PC-3 (cell line): Measurements from ENCODE around the gene FOXO6.

Experiments used
- EZH2phosphoT487 ChIP-seq: fragments of 300-600 bp; sonication (generic); IDR thresholded peaks from 2 replicates; pipeline ENCODE4 v1.6.1; 2018; ENCODE audit warnings: mild to moderate bottlenecking, antibody characterized with exemption, low read length, borderline replicate concordance
- TF ChIP-seq, protein P1 (sequence below): fragments of 300-600 bp; sonication (generic); conservative IDR thresholded peaks from 2 replicates; pipeline ENCODE4 v1.5.1; 2017; ENCODE audit warnings: antibody characterized with exemption, low read depth, mild to moderate bottlenecking, low read length

DNA sequence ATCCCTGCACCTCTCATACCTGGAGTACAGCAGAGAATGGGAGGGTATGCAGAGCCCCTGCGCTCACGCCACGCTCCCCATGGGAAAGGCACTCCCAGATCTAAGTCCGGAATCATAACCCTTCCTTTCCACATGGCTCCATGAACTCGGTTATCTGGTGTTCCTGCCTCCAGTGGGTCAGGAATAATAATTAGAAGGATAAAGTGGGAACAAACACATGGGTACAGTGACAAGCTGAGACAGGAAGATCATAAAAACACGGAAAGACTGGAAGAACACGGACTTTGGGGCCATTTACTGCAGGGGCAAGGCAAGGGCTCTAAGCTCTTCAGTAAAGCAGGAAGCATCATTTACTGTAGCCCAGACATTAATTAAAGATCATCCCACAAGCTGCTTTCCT lies 48.6 kb downstream of the FOXO6 start:
- TF ChIP-seq, protein P1, sequence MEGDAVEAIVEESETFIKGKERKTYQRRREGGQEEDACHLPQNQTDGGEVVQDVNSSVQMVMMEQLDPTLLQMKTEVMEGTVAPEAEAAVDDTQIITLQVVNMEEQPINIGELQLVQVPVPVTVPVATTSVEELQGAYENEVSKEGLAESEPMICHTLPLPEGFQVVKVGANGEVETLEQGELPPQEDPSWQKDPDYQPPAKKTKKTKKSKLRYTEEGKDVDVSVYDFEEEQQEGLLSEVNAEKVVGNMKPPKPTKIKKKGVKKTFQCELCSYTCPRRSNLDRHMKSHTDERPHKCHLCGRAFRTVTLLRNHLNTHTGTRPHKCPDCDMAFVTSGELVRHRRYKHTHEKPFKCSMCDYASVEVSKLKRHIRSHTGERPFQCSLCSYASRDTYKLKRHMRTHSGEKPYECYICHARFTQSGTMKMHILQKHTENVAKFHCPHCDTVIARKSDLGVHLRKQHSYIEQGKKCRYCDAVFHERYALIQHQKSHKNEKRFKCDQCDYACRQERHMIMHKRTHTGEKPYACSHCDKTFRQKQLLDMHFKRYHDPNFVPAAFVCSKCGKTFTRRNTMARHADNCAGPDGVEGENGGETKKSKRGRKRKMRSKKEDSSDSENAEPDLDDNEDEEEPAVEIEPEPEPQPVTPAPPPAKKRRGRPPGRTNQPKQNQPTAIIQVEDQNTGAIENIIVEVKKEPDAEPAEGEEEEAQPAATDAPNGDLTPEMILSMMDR: no peak
- TF ChIP-seq EZH2phosphoT487: no peak
